SU-DHL-6 (cell line): ENCODE data around the gene IGF2BP3.

Source experiments
- H2AFZ ChIP-seq: fragments of 200-600 bp; sonication (generic); 2 replicates; pipeline ENCODE4 v1.6.1; 2014; ENCODE audit warnings: low read depth, mild to moderate bottlenecking, moderate library complexity, mixed read lengths, antibody characterized with exemption, low read length; ENCODE audit not compliant: severe bottlenecking
- H3F3A ChIP-seq: fragments of 200-600 bp; shearing (Covaris generic); 2 replicates; pipeline ENCODE4 v1.6.0; 2016; ENCODE audit warnings: antibody characterized with exemption, mild to moderate bottlenecking; ENCODE audit not compliant: insufficient read depth
- H3K27ac ChIP-seq: fragments of 200-600 bp; sonication (generic); 2 replicates; pipeline ENCODE4 v1.5.1; 2016; ENCODE audit warnings: low read depth, mild to moderate bottlenecking, low read length, moderate library complexity, mixed read lengths
- H3K27me3 ChIP-seq: fragments of 200-600 bp; sonication (generic), shearing (Covaris generic); 2 replicates; pipeline ENCODE4 v1.6.0; 2014; ENCODE audit warnings: mild to moderate bottlenecking, low read length
- H3K36me3 ChIP-seq: fragments of 200-600 bp; sonication (generic); 2 replicates; pipeline ENCODE4 v1.6.1; 2014; ENCODE audit warnings: mild to moderate bottlenecking, low read length, mixed read lengths
- H3K4me2 ChIP-seq: fragments of 300-600, 200-600 bp; shearing (Covaris generic), sonication (generic); 2 replicates; pipeline ENCODE4 v1.6.0; 2014; ENCODE audit warnings: low read length, low read depth, mild to moderate bottlenecking; ENCODE audit not compliant: poor library complexity, severe bottlenecking
- H3K4me3 ChIP-seq: fragments of 200-600 bp; sonication (generic); 2 replicates; pipeline ENCODE4 v1.5.1; 2014; ENCODE audit warnings: antibody characterized with exemption, low read length, mild to moderate bottlenecking, mixed read lengths; ENCODE audit not compliant: insufficient read depth, poor library complexity, severe bottlenecking
- H3K79me2 ChIP-seq: fragments of 200-600 bp; sonication (generic); 2 replicates; pipeline ENCODE4 v1.6.1; 2014; ENCODE audit warnings: mild to moderate bottlenecking, low read length, moderate library complexity; ENCODE audit not compliant: insufficient read depth
- H3K9ac ChIP-seq: fragments of 200-600 bp; sonication (generic); 2 replicates; pipeline ENCODE4 v1.7.0; 2014; ENCODE audit warnings: mild to moderate bottlenecking, low read length
- H3K9me2 ChIP-seq: fragments of 200-600 bp; sonication (generic); replicated peaks from 2 replicates; pipeline ENCODE4 v1.6.1; 2014; ENCODE audit warnings: low read length; ENCODE audit not compliant: insufficient read depth
- H3K9me3 ChIP-seq: fragments of 200-600 bp; sonication (generic); 2 replicates; pipeline ENCODE4 v1.6.1; 2014; ENCODE audit warnings: low read length, mixed read lengths; ENCODE audit not compliant: insufficient read depth
- H4K20me1 ChIP-seq: fragments of 200-600 bp; sonication (generic); 2 replicates; pipeline ENCODE4 v1.6.1; 2014; ENCODE audit warnings: low read depth, mild to moderate bottlenecking, antibody characterized with exemption, low read length, moderate library complexity, mixed read lengths
- EZH2phosphoT487 ChIP-seq: fragments of 200-600 bp; sonication (generic), shearing (Covaris generic); conservative IDR thresholded peaks from 2 replicates; pipeline ENCODE4 v1.6.1; 2018; ENCODE audit warnings: mild to moderate bottlenecking, antibody characterized with exemption, low read length, moderate library complexity, mixed read lengths
- TF ChIP-seq, protein P1 (sequence below): fragments of 200-600 bp; sonication (generic); IDR thresholded peaks from one replicate; pipeline ENCODE4 v1.5.1; 2017; ENCODE audit warnings: antibody characterized with exemption, mild to moderate bottlenecking, low read length, moderate library complexity; ENCODE audit not compliant: insufficient read depth, poor library complexity, severe bottlenecking

IGF2BP3 gene

DNA sequence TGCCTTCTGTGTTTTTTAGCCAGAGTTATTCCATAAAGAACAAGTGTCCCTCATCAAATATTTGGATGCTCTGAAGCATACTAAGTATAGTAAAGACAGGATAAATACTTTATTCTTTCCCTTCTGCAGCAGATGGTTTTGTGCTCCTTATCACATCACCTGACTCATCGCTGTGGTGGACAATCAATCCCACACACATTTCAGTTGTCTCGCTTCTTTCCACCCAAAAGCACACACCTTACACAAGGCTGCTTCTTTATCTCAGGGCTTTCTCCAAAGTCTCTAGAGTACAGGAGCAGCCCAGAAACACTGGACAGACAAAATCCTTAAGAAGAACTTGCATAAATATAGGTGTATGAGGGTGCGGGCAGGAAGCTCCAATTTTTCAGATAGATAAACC lies 43.4 kb downstream of the IGF2BP3 start:
- Histone ChIP-seq H3K9ac (no peak overlapping the region), H4K20me1 (peaks cover 5% of the 10 kb centered on the region; the same call in 1 of the 2 replicates)
- no peak for TF ChIP-seq EZH2phosphoT487
- TF ChIP-seq, protein P1, sequence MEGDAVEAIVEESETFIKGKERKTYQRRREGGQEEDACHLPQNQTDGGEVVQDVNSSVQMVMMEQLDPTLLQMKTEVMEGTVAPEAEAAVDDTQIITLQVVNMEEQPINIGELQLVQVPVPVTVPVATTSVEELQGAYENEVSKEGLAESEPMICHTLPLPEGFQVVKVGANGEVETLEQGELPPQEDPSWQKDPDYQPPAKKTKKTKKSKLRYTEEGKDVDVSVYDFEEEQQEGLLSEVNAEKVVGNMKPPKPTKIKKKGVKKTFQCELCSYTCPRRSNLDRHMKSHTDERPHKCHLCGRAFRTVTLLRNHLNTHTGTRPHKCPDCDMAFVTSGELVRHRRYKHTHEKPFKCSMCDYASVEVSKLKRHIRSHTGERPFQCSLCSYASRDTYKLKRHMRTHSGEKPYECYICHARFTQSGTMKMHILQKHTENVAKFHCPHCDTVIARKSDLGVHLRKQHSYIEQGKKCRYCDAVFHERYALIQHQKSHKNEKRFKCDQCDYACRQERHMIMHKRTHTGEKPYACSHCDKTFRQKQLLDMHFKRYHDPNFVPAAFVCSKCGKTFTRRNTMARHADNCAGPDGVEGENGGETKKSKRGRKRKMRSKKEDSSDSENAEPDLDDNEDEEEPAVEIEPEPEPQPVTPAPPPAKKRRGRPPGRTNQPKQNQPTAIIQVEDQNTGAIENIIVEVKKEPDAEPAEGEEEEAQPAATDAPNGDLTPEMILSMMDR: no peak

DNA sequence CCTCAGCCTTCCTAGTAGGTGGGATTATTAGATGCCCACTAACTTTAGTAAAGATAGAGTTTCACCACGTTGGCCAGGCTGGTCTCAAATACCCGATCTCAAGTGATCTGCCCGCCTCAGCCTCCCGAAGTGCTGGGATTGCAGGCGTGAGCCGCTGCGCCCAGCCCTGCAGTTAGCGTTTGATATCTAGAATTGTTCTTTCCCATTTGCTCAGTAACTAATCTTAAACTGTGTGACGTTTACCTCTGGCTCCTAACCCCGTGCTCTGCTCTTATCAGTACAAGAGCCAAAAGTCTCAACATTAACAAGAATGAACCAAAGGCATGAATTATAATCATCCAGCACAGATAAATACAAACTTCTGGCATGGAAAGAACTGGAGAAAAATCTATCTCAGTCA lies 47.4 kb downstream of the IGF2BP3 start:
- Histone ChIP-seq H3K9me3 (no peaks in the 10 kb centered on the region), H3K4me2 (no peak overlapping the region), H3K36me3 (peaks cover 12% of the 10 kb centered on the region; the same call in 1 of the 2 replicates), H3K9ac (no peak overlapping the region), H3K79me2 (peaks cover 98% of the 10 kb centered on the region), H3K4me3 (no peak overlapping the region), H3K27ac (no peak overlapping the region), H4K20me1 (peaks cover 13% of the 10 kb centered on the region; the same call in 1 of the 2 replicates), H3F3A (peaks cover 38% of the 10 kb centered on the region), H3K9me2 (no peaks in the 10 kb centered on the region), H3K27me3 (no peaks in the 10 kb centered on the region), H2AFZ (no peak overlapping the region)
- no peak for TF ChIP-seq EZH2phosphoT487
- TF ChIP-seq, protein P1: no peak

More for the DNA sequence above, 43.4 kb downstream of the IGF2BP3 start:
- Histone ChIP-seq H3K27me3 (no peaks in the 10 kb centered on the region), H2AFZ (no peak overlapping the region), H3K9me2 (no peaks in the 10 kb centered on the region), H3F3A (peaks cover 40% of the 10 kb centered on the region), H3K79me2 (peaks cover 97% of the 10 kb centered on the region), H3K27ac (no peak overlapping the region), H3K4me3 (no peak overlapping the region), H3K36me3 (0 out of 2 replicates have a peak, but pooled peaks cover 6% of the 10 kb centered on the region), H3K9me3 (no peaks in the 10 kb centered on the region), H3K4me2 (no peak overlapping the region)

DNA sequence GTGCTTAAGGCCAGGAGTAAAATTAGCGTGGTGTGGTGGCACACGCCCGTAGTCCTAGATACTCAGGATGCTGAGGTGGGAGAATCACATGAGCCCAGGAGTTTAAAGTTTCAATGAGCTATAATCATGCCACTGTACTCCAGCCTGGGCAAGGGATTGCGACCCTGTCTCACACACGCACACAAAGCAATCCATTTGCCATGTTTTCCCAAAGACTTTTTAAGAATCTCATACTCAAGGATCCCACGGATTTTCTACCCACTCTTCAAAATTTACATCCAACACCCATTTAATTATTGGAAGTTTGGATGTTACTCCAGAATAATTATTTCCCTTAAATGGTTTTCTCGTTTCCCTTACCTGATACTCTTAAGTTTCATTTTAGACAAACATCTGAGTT lies 47.9 kb downstream of the IGF2BP3 start:
- peaks cover 100% of the 10 kb centered on the region for H3K79me2 ChIP-seq
- peaks cover 43% of the 10 kb centered on the region for H3F3A ChIP-seq
- no peaks in the 10 kb centered on the region for H3K9me3 ChIP-seq
- no peak overlapping the region for H3K4me3 ChIP-seq
- H3K27me3 ChIP-seq: no peaks in the 10 kb centered on the region
- H3K9me2 ChIP-seq: no peaks in the 10 kb centered on the region
- H4K20me1 ChIP-seq: peaks cover 15% of the 10 kb centered on the region; the same call in 1 of the 2 replicates
- no peak overlapping the region for H3K27ac ChIP-seq
- H2AFZ ChIP-seq: no peak overlapping the region
- peaks cover 17% of the 10 kb centered on the region; the same call in 1 of the 2 replicates for H3K36me3 ChIP-seq
- TF ChIP-seq, protein P1: no peak
- TF ChIP-seq EZH2phosphoT487: no peak
- H3K9ac ChIP-seq: no peak overlapping the region
- no peak overlapping the region for H3K4me2 ChIP-seq
